SK-N-SH (cell line): ENCODE measurements around the gene STAT6. TPM values are rescaled to one million over a fixed set of nuclear protein-coding genes. Genes with fewer than 3 reads are reported as not detected.

Experiments used
- CTCF ChIA-PET: fragments of 300-600, 350-600 bp; formaldehyde crosslinking; extraction: SDS; loops from one replicate; lab custom pipeline; 2021; lab: Yijun Ruan, JAX
- POLR2A ChIA-PET: fragments of 350-600 bp; sonication (Branson Sonifier 250); formaldehyde crosslinking; extraction: SDS; loops from one replicate; lab custom pipeline; 2020; ENCODE audit warnings: antibody characterized with exemption, inconsistent platforms; lab: Yijun Ruan, JAX
- DNase-seq: peaks from one replicate; pipeline ENCODE4 v3.0.0; 2012
- H2AFZ ChIP-seq: fragments of 200-600 bp; sonication (generic); 2 replicates; pipeline ENCODE4 v1.8.1; 2016; ENCODE audit warnings: antibody characterized with exemption, mild to moderate bottlenecking, low read depth
- H3F3A ChIP-seq: fragments of 200-600 bp; sonication (generic); replicated peaks from 2 replicates; pipeline ENCODE3; 2016; ENCODE audit warnings: antibody characterized with exemption, mild to moderate bottlenecking; ENCODE audit not compliant: insufficient read depth
- H3K27ac ChIP-seq, 2 experiments: fragments of 200-500 bp in 1 of 2; fragments of 200-600 bp in 1 of 2; sonication (Bioruptor generic) in 1 of 2; sonication (generic), shearing (Covaris generic) in 1 of 2; 2 replicates each; pipeline versions ENCODE4 v1.5.1 to v1.6.1; 2014 to 2016; ENCODE audit warnings: low read depth in 2 of 2, inconsistent platforms in 1 of 2, low read length in 1 of 2, mild to moderate bottlenecking in 1 of 2, mixed read lengths in 1 of 2
- H3K27me3 ChIP-seq: fragments of 200-600 bp; sonication (generic), shearing (Covaris generic); 2 replicates; pipeline ENCODE4 v1.6.1; 2016; ENCODE audit warnings: mixed run types; ENCODE audit not compliant: insufficient read depth
- H3K36me3 ChIP-seq, 2 experiments: fragments of 200-500 bp in 1 of 2; fragments of 200-600 bp in 1 of 2; sonication (Bioruptor generic) in 1 of 2; sonication (generic) in 1 of 2; replicated peaks in 1 of 2; 2 replicates each; pipeline versions ENCODE3 to v1.5.1; 2014 to 2016; ENCODE audit warnings: low read length in 1 of 2, mild to moderate bottlenecking in 1 of 2; ENCODE audit not compliant: insufficient read depth in 2 of 2, control insufficient read depth in 1 of 2
- H3K4me1 ChIP-seq, 2 experiments: fragments of 200-500 bp in 1 of 2; fragments of 200-600 bp in 1 of 2; sonication (Bioruptor generic) in 1 of 2; sonication (generic), shearing (Covaris generic) in 1 of 2; 2 replicates each; pipeline versions ENCODE4 v1.5.1 to v1.6.1; 2014 to 2016; ENCODE audit warnings: low read depth in 1 of 2, low read length in 1 of 2, mixed run types in 1 of 2; ENCODE audit not compliant: insufficient read depth in 2 of 2, control insufficient read depth in 1 of 2
- H3K4me2 ChIP-seq: fragments of 200-600 bp; sonication (generic), shearing (Covaris generic); 2 replicates; pipeline ENCODE4 v1.6.1; 2017; ENCODE audit warnings: mixed run types
- H3K4me3 ChIP-seq, 2 experiments: fragments of 200-500 bp in 1 of 2; fragments of 200-600 bp in 1 of 2; sonication (Bioruptor generic) in 1 of 2; sonication (generic), shearing (Covaris generic) in 1 of 2; 2 replicates each; pipeline versions ENCODE4 v1.5.1 to v1.8.1; 2014 to 2016; ENCODE audit warnings: low read depth in 2 of 2, inconsistent platforms in 1 of 2, low read length in 1 of 2, mild to moderate bottlenecking in 1 of 2, mixed read lengths in 1 of 2, moderate library complexity in 1 of 2
- H3K79me2 ChIP-seq: fragments of 200-600 bp; sonication (generic); 2 replicates; pipeline ENCODE4 v1.8.1; 2017; ENCODE audit warnings: mild to moderate bottlenecking; ENCODE audit not compliant: insufficient read depth
- H3K9ac ChIP-seq: fragments of 200-600 bp; sonication (generic); 2 replicates; pipeline ENCODE4 v1.6.1; 2017; ENCODE audit warnings: mixed run types
- H3K9me2 ChIP-seq: fragments of 200-600 bp; sonication (generic); 2 replicates; pipeline ENCODE4 v1.6.1; 2017; ENCODE audit warnings: mixed run types
- H3K9me3 ChIP-seq: fragments of 200-600 bp; sonication (generic); 2 replicates; pipeline ENCODE4 v1.6.1; 2017; ENCODE audit warnings: mixed run types, mild to moderate bottlenecking, moderate library complexity
- H4K20me1 ChIP-seq: fragments of 200-600 bp; sonication (generic); 2 replicates; pipeline ENCODE4 v1.6.1; 2017; ENCODE audit warnings: mild to moderate bottlenecking, mixed run types; ENCODE audit not compliant: insufficient read depth
- CHD2 ChIP-seq: fragments of 150-350 bp; IDR thresholded peaks from 2 replicates; pipeline ENCODE4 v1.6.1; 2018; ENCODE audit warnings: low read length; ENCODE audit not compliant: partially characterized antibody
- ELF1 ChIP-seq: IDR thresholded peaks from 2 replicates; pipeline ENCODE4 v1.4.0; 2012
- EP300 ChIP-seq, 2 experiments: IDR thresholded peaks; 2 replicates each; pipeline versions ENCODE4 v1.4.0 to v1.6.1; 2012; ENCODE audit warnings: borderline replicate concordance in 1 of 2, low read depth in 1 of 2, low read length in 1 of 2
- EZH2phosphoT487 ChIP-seq: fragments of 200-600 bp; sonication (generic); IDR thresholded peaks from 2 replicates; pipeline ENCODE4 v1.6.1; 2017; ENCODE audit warnings: low read depth, mixed run types, mild to moderate bottlenecking, antibody characterized with exemption, moderate library complexity, borderline replicate concordance
- FOXJ3 ChIP-seq: sonication (generic); formaldehyde crosslinking; IDR thresholded peaks from 2 replicates; pipeline ENCODE4 v1.5.1; 2020; ENCODE audit warnings: mild to moderate bottlenecking, missing genetic modification reagents
- GATA2 ChIP-seq: sonication (generic); formaldehyde crosslinking; IDR thresholded peaks from 2 replicates; pipeline ENCODE4 v1.5.0; 2020; ENCODE audit warnings: mild to moderate bottlenecking, missing genetic modification reagents
- MEF2A ChIP-seq: IDR thresholded peaks from 2 replicates; pipeline ENCODE4 v1.4.0; 2012; ENCODE audit warnings: low read depth, borderline replicate concordance
- MXI1 ChIP-seq: IDR thresholded peaks from 2 replicates; pipeline ENCODE4 v1.6.1; 2012; ENCODE audit warnings: mild to moderate bottlenecking, low read depth, low read length, improper control_type of control experiment
- NFIC ChIP-seq: IDR thresholded peaks from 2 replicates; pipeline ENCODE4 v1.4.0; 2012; ENCODE audit warnings: borderline replicate concordance
- NRF1 ChIP-seq: IDR thresholded peaks from 2 replicates; pipeline ENCODE4 v1.6.1; 2012; ENCODE audit warnings: low read depth, mild to moderate bottlenecking, low read length
- POLR2AphosphoS5 ChIP-seq: IDR thresholded peaks from 2 replicates; pipeline ENCODE4 v1.6.1; 2012; ENCODE audit warnings: low read depth, low read length
- RCOR1 ChIP-seq: fragments of 150-350 bp; IDR thresholded peaks from 2 replicates; pipeline ENCODE4 v1.6.1; 2017; ENCODE audit warnings: antibody characterized with exemption, low read length
- RXRA ChIP-seq: IDR thresholded peaks from 2 replicates; pipeline ENCODE4 v1.4.0; 2012; ENCODE audit warnings: low read depth, mild to moderate bottlenecking, borderline replicate concordance
- SMC3 ChIP-seq: IDR thresholded peaks from 2 replicates; pipeline ENCODE4 v1.6.1; 2012; ENCODE audit warnings: low read depth, low read length, improper control_type of control experiment
- TAF1 ChIP-seq: IDR thresholded peaks from 2 replicates; pipeline ENCODE4 v1.6.1; 2012; ENCODE audit warnings: low read depth, mild to moderate bottlenecking, low read length, moderate library complexity, borderline replicate concordance
- TCF12 ChIP-seq: IDR thresholded peaks from 2 replicates; pipeline ENCODE4 v1.4.0; 2012
- TEAD4 ChIP-seq: IDR thresholded peaks from 2 replicates; pipeline ENCODE4 v1.4.0; 2012; ENCODE audit warnings: mild to moderate bottlenecking, borderline replicate concordance; ENCODE audit not compliant: insufficient read depth
- USF2 ChIP-seq: fragments of 150-350 bp; IDR thresholded peaks from 2 replicates; pipeline ENCODE4 v1.6.1; 2017; ENCODE audit warnings: antibody characterized with exemption, low read length, low read depth, borderline replicate concordance
- WGBS: methylation state at CpG from one replicate; pipeline ENCODE4 v1.1.6; 2017; ENCODE audit warnings: low lambda C conversion rate; 5-methylcytosine and 5-hydroxymethylcytosine counted together
- polyA plus RNA-seq, 3 experiments: library from polyadenylated mRNA; depleted of rRNA; stranded (reverse); fragments of >200 nt; gene quantifications; 2 replicates each; pipeline ENCODE4 v1.2.3, GENCODE V29; 2012
- TF ChIP-seq, protein P1 (sequence below): IDR thresholded peaks from 2 replicates; pipeline ENCODE4 v1.6.1; 2012; ENCODE audit warnings: mild to moderate bottlenecking, low read depth, low read length, moderate library complexity
- TF ChIP-seq, protein P2 (sequence below): fragments of 150-350 bp; IDR thresholded peaks from 2 replicates; pipeline ENCODE4 v1.6.1; 2016; ENCODE audit warnings: mild to moderate bottlenecking, low read depth, low read length

The STAT6 gene
- polyA plus RNA-seq, 1 of the 3 experiments (the other 2 are of a cell fraction), result 0.15 TPM

GRCh38 chr12:57139796-57140649, 28.9 kb upstream of the STAT6 start:
- Histone ChIP-seq H3K4me2 (no peak overlapping the region), H3K9me2 (no peaks in the 10 kb centered on the region), H3K27me3 (no peaks in the 10 kb centered on the region), H3K79me2 (peaks cover 20% of the 10 kb centered on the region; the same call in 1 of the 2 replicates), H3K9ac (no peak overlapping the region), H3K4me3 (no peak overlapping the region), H3K4me1 (peaks cover 11 to 16% of the 10 kb centered on the region in 2 experiments; a peak in 2 of 4 replicates), H3K9me3 (no peaks in the 10 kb centered on the region), H3K27ac (no peak overlapping the region), H2AFZ (no peak overlapping the region)
- 87% methylated on average over 5 of the region's 6 CpGs for WGBS
- POLR2A ChIA-PET, result no interaction called here
- no peak for DNase-seq
- TF ChIP-seq FOXJ3, result no peak
- no peak for TF ChIP-seq NFIC
- TF ChIP-seq RXRA, result no peak
- TF ChIP-seq RCOR1, result no peak
- no peak for TF ChIP-seq TCF12
- TF ChIP-seq EZH2phosphoT487, result no peak
- TF ChIP-seq, all 33 proteins: peak for 0
- peaks cover 5% of the 10 kb centered on the region for H3F3A ChIP-seq
- H4K20me1 ChIP-seq, result peaks cover 21% of the 10 kb centered on the region; the same call in 1 of the 2 replicates
- H3K36me3 ChIP-seq, result peaks cover 20 to 61% of the 10 kb centered on the region in 2 experiments
- CTCF ChIA-PET, result interaction anchor here (2.8 to 3.3 kb wide), 3 partner anchors 11 to 35 kb away, joined by 15 to 16 read pairs (median 16); partner anchors contain the start of gene LRP1

GRCh38 chr12:57138526-57139272, 27.5 kb upstream of the STAT6 start:
- no peak overlapping the region for H2AFZ ChIP-seq
- H3F3A ChIP-seq, result peaks cover 5% of the 10 kb centered on the region
- H3K36me3 ChIP-seq, result peaks cover 10 to 49% of the 10 kb centered on the region in 2 experiments
- peaks cover 11 to 23% of the 10 kb centered on the region in 2 experiments; a peak in 2 of 4 replicates for H3K4me1 ChIP-seq
- H3K9me3 ChIP-seq, result no peaks in the 10 kb centered on the region
- H3K27ac ChIP-seq, result peak overlapping the region in 1 of 2 experiments; percentile 7; a peak in 1 of 4 replicates
- WGBS, result 92% methylated on average over 13 of the region's 13 CpGs
- H3K4me3 ChIP-seq, result no peak overlapping the region
- H3K79me2 ChIP-seq, result peaks cover 28% of the 10 kb centered on the region; the same call in 1 of the 2 replicates
- H3K4me2 ChIP-seq, result no peak overlapping the region
- peak; percentile 10 for DNase-seq
- CTCF ChIA-PET, result interaction anchor here (0.8 to 1.3 kb wide), 3 partner anchors 15 to 75 kb away, joined by 3 to 7 read pairs (median 3); no protein-coding TSS in a partner anchor
- H3K9ac ChIP-seq, result no peak overlapping the region
- POLR2A ChIA-PET, result no interaction called here
- H4K20me1 ChIP-seq, result peaks cover 24% of the 10 kb centered on the region; the same call in 1 of the 2 replicates
- H3K9me2 ChIP-seq, result no peaks in the 10 kb centered on the region
- H3K27me3 ChIP-seq, result no peaks in the 10 kb centered on the region
- TF ChIP-seq, protein P1, sequence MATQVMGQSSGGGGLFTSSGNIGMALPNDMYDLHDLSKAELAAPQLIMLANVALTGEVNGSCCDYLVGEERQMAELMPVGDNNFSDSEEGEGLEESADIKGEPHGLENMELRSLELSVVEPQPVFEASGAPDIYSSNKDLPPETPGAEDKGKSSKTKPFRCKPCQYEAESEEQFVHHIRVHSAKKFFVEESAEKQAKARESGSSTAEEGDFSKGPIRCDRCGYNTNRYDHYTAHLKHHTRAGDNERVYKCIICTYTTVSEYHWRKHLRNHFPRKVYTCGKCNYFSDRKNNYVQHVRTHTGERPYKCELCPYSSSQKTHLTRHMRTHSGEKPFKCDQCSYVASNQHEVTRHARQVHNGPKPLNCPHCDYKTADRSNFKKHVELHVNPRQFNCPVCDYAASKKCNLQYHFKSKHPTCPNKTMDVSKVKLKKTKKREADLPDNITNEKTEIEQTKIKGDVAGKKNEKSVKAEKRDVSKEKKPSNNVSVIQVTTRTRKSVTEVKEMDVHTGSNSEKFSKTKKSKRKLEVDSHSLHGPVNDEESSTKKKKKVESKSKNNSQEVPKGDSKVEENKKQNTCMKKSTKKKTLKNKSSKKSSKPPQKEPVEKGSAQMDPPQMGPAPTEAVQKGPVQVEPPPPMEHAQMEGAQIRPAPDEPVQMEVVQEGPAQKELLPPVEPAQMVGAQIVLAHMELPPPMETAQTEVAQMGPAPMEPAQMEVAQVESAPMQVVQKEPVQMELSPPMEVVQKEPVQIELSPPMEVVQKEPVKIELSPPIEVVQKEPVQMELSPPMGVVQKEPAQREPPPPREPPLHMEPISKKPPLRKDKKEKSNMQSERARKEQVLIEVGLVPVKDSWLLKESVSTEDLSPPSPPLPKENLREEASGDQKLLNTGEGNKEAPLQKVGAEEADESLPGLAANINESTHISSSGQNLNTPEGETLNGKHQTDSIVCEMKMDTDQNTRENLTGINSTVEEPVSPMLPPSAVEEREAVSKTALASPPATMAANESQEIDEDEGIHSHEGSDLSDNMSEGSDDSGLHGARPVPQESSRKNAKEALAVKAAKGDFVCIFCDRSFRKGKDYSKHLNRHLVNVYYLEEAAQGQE, result no peak
- TF ChIP-seq CHD2 (no peak), POLR2AphosphoS5 (no peak), MXI1 (no peak), RXRA (no peak), TEAD4 (no peak), TAF1 (no peak), MEF2A (no peak), ELF1 (no peak), USF2 (no peak), GATA2 (CRISPR knock-in tag) (no peak), NRF1 (no peak), EP300 (IDR thresholded peaks at IDR 0.05; ENCODE audit: borderline replicate concordance in 1 of 2, low read depth in 1 of 2, low read length in 1 of 2) (no peak), SMC3 (no peak)
- TF ChIP-seq, protein P2, sequence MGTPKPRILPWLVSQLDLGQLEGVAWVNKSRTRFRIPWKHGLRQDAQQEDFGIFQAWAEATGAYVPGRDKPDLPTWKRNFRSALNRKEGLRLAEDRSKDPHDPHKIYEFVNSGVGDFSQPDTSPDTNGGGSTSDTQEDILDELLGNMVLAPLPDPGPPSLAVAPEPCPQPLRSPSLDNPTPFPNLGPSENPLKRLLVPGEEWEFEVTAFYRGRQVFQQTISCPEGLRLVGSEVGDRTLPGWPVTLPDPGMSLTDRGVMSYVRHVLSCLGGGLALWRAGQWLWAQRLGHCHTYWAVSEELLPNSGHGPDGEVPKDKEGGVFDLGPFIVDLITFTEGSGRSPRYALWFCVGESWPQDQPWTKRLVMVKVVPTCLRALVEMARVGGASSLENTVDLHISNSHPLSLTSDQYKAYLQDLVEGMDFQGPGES, result no peak
